Measurements from ENCODE around the gene LRRK2.
"Not testable (repeated sequence)": the region's sequence is repeated elsewhere in the genome, so short reads cannot be mapped to it uniquely, and the experiment has no call there.

The LRRK2 gene

DNA sequence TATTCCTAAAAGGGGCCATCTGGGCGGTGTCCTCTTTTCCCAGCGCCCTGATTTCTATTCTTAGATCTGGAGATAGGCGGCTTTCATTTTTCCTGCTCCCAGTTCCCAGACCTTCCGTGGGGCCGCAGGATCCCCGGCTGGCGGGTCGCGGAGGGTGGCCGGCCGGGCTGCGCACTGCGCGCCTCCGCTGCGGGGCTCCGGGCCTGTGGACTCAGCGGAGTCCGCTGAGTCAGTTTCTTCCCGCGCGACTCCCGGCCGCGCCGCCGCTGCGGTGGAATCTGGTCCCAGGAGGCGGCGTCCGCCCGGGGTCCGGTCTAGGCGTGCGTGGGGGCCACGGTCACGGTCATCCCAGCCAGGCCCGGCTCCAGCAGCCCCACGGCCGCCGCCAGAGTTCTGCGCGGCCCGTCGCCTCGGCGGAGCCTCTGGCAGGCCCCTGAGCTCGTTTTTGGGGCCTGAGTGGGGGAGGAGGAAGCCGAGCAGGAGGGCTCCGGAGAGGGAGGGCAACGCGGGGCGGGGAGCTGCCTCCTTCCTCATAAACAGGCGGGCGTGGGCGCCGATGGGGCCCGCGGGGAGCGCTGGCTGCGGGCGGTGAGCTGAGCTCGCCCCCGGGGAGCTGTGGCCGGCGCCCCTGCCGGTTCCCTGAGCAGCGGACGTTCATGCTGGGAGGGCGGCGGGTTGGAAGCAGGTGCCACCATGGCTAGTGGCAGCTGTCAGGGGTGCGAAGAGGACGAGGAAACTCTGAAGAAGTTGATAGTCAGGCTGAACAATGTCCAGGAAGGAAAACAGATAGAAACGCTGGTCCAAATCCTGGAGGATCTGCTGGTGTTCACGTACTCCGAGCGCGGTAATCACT, at the start of gene LRRK2:
Gene LRRK2 (plus strand): TSS at position 559 of the 853 bp plus-strand sequence. CDS start 135 bp downstream, at position 694.
- peak; percentile 21 to 29 for DNase-seq (ENCODE audit: low read depth in 2 of 2)

- no peak for DNase-seq (ENCODE audit: low read depth in 2 of 2)
Measured at GRCh38 chr12:40175045-40175444, 49.8 kb upstream of the LRRK2 start.

- no peak for DNase-seq (ENCODE audit: low read depth in 2 of 2)
Measured at GRCh38 chr12:40175489-40175888, 49.3 kb upstream of the LRRK2 start.

GRCh38 chr12:40178701-40179100, 46.1 kb upstream of the LRRK2 start:
- no peak for DNase-seq (ENCODE audit: low read depth in 2 of 2)

DNA sequence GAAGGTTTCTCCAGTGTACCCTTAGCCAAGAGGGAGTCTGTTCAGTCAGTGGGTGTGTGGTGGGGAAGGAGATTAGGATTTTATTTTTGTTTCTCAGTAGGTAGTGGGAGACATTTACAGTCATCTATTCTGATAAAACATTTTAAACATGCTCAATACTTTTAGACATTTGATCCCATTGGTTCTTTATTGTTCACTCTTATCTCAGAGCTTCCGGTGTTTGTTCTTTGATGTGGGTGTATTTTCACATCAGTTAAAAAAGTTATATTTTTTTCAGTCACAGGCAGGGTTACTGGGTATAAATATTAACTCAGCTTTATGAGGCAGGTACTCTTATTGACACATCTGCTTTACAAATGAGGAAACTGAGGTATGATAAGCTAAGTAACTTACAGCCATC, 43.3 kb upstream of the LRRK2 start:
- no peak for DNase-seq (ENCODE audit: low read depth in 2 of 2)

GRCh38 chr12:40183715-40184114, 41.1 kb upstream of the LRRK2 start:
- no peak for DNase-seq (ENCODE audit: low read depth in 2 of 2)

DNA sequence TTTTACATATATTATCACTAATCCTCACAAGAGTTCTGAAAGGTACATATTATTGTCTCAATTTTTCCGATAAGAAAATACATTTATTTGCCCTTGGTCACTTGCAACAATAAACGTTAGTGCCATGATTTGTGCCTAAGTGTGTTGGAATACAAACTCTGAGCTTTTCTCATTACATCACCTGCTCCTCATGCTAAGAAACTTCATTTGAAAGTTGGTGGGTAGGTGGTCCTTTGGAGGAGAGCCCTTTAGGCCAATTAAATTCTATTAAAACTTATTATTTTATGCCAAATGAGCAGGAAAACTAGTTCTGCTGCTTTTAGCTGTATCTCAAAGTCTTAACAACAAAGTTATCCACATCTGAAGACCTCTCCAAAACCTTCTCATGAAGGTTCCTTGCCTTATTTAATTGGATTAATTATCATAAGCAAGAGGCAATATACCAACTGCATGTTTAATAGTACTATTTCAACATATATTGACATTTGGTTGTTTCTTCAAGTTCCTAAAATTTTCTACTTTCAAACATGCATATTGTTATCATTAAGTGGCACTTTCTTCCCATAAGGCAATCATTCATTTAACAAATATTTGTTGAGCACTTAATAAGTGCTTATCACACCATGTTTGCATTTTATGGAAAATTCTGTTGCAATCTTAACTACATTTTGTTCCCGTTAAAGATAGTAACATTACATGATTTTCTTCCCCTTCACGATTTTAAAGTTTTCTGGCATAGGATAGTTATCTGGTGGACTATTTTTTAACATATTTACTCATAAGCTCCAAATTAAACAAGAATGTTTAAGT, 40.1 kb upstream of the LRRK2 start:
- no peak for DNase-seq (ENCODE audit: low read depth in 2 of 2)

DNA sequence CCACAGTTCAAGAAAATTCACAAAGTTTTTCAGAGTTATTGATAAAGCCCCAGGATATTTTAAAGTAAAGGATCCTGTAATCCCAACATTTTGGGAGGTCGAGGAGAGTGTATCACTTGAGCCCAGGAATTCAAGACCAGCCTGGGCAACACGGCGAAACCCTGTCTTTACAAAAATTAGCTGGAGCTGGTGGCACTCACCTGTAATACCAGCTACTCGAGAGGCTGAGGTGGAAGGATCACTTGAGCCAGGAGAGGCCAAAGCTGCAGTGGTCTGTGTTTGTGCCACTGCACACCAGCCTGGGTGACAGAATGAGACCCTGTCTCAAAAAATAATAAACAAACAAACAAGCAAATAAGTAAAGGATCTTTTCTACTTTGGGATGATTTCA, 39.5 kb upstream of the LRRK2 start:
- no peak for DNase-seq (ENCODE audit: low read depth in 2 of 2)

- no peak for DNase-seq (ENCODE audit: low read depth in 2 of 2)
Measured at GRCh38 chr12:40188558-40189320, 36.1 kb upstream of the LRRK2 start.

GRCh38 chr12:40192704-40193255, 32.0 kb upstream of the LRRK2 start:
- no peak for DNase-seq (ENCODE audit: low read depth in 2 of 2)

- no peak for DNase-seq (ENCODE audit: low read depth in 2 of 2)
Measured at GRCh38 chr12:40194846-40195245, 30.0 kb upstream of the LRRK2 start.

DNA sequence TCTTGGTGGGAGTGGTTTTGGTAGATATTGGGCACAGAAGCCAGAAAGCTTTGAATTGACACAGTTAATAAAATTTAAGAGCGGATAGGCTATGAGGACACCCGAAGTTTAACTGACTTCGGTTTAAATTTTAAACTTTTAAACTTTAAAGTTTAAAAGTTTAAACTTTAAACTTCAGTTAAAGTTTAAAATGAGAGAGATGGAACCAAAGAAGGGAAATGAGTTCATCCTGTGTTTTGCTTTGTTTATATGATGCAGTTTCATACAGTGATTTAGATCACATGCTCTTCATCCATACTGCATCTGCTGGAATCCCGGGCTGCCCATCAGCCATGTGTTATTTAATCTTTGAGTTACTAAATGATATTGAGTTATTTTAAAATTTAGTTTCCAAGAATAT, 27.2 kb upstream of the LRRK2 start:
- no peak for DNase-seq (ENCODE audit: low read depth in 2 of 2)

DNA sequence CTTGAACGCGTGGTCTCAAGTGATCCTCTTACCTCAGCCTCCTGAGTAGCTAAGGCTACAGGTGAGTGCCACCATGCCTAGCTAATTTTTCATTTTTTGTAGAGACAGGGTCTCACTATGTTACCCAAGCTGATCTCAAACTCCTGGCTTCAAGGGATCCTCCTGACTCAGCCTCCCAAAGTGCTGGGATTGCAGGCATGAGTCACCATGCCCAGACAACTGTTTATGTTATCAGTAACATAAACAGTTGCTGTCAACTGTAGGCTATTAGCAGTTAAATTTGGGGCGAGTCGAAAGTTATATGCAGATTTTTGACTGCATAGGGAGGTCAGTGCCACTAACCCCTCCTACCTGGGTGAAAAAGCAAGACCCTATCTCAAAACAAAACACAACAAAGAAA, 26.2 kb upstream of the LRRK2 start:
- DNase-seq (ENCODE audit: low read depth in 2 of 2), result no peak

DNA sequence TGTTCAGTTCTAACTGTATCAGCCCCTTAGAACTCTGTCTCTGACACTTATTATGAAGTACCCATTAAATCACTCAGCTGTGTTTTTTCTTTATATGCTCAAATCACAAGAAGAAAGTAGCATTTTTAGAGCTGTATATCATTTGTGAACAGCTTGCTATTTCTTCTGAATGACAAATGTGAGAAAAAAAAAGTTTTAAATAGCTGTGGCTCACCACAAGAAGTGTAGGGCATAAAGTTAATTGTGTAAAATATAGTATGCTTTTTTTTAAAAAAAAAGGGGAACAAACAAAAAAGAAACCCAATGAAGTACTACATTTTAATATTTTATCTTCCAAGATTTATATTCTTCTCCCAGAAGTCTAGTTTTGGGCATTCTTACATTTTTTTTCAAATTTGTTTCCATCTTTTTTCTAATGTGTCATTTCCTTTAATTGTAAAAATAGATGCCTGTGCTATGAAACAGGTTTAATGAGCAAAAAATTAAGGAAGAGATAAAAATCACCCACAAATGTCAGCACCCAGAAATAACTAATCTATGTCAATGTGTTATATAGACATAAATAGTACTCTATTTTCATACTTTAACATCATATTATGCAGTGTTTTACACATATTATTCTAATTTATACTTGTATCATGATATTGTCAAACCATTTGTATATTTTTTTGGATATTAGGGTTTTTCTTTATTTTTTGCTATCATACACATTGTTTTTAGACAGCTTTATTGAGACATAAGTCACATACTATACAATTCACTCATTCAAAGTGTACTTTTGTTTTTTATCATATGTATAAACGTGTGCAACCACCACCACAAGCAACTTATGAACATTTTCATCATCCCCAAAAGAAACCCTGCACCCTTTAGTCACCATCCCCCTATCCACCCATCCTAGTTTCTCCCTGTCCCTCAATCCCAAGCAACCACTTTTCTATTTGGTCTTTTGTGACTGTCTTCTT, 22.4 kb upstream of the LRRK2 start:
- DNase-seq (ENCODE audit: low read depth in 2 of 2), result no peak

- no peak for DNase-seq (ENCODE audit: low read depth in 2 of 2)
Measured at GRCh38 chr12:40203060-40203430, 21.8 kb upstream of the LRRK2 start.

GRCh38 chr12:40204337-40204736, 20.5 kb upstream of the LRRK2 start:
- no peak for DNase-seq (ENCODE audit: low read depth in 2 of 2)

DNA sequence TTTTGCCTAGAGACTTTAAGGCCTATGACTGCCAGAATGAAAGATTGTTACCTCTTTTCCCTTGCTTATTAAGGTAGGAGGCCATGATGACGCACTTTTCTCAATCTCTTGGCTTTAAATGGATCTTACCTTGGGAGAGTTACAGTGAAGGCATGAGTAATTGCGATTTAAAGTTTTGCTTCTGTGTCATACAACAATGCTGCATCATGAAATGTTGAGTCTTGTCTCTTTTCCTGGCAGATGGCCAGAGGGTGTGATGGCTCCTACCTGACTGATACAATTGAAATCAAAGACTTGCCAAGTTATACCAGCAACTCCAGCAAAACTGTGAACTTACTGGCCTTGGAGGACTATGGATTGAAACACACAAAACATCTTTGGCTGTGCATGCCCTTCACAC, 17.2 kb upstream of the LRRK2 start:
- no peak for DNase-seq (ENCODE audit: low read depth in 2 of 2)

DNA sequence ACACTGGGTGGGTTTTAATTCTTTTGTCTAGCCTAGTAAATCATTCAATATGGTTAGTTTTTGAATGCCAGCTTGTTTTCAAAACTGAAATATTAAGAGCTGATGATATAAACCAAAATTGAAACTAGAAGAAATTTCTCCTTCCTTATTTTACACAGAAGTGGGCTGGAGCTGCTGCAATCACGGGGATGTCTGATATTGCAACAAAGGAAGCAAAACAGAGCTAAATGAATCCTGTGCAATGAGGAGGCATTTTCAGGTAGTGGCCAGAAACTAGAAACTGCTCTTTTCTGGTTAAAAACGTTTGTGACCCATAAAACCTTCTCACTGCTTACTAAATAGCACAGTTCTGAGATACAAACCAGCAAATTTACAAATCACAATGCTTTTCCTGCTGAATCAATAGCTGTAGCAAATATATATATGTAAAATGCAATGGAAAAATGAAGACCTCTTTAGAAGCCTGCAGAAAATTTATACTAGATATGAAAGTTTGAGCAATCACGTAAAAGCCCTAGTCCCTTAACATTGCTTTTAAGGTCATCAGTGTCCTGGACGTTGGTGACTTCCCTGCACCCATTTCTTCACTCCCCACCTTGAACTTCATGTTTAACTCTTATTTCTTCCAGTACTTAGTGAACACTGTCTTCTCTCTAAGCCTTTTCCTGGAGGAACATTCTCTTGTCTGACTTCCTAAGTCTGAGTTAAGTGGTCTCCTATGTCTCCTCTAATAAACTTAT, 15.9 kb upstream of the LRRK2 start:
- no peak for DNase-seq (ENCODE audit: low read depth in 2 of 2)

- DNase-seq (ENCODE audit: low read depth in 2 of 2), result no peak
Measured at GRCh38 chr12:40209886-40210285, 14.9 kb upstream of the LRRK2 start.

DNA sequence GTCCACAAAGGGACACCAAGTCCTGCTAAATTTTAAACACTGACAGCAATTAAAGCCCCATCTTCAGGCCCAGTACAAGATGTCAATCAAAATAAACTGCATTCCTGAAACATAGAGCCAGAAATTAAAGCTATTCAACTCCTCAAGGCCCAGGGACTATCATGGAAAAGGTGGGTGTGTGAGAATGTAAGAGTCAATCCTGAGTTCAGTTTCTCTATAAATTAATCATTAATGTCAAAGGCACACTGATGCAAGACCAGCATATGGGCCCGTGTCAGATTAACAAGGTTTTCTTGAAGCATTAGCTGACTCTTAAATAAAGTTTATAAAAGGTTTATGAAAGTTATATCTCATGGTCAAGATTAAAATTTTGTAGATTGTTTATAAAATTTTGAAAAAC, 13.6 kb upstream of the LRRK2 start:
- not testable (repeated sequence) for DNase-seq (ENCODE audit: low read depth in 2 of 2)
